Testis (tissue), 2 donors: ENCODE measurements around the gene SLC16A9.

ENCODE experiments used
- CTCF ChIP-seq, 3 experiments: fragments of 450-650 bp in 2 of 3; fragments of 200-600 bp in 1 of 3; sonication (generic) in 1 of 3; IDR thresholded peaks; one replicate each; pipeline ENCODE4 v1.5.1; 2016 to 2019; ENCODE audit warnings: antibody characterized with exemption in 3 of 3, mild to moderate bottlenecking in 2 of 3, moderate library complexity in 1 of 3
- POLR2A ChIP-seq: fragments of 450-650 bp; IDR thresholded peaks from one replicate; pipeline ENCODE4 v1.6.1; 2017; ENCODE audit warnings: antibody characterized with exemption, mild to moderate bottlenecking, moderate library complexity

GRCh38 chr10:59754951-59755350 is 45.3 kb upstream of the SLC16A9 start:
- TF ChIP-seq CTCF (IDR thresholded peaks at IDR 0.05): no peak
- TF ChIP-seq POLR2A: no peak
